ENCODE results near the gene IL1RAPL1.

IL1RAPL1 gene

DNA sequence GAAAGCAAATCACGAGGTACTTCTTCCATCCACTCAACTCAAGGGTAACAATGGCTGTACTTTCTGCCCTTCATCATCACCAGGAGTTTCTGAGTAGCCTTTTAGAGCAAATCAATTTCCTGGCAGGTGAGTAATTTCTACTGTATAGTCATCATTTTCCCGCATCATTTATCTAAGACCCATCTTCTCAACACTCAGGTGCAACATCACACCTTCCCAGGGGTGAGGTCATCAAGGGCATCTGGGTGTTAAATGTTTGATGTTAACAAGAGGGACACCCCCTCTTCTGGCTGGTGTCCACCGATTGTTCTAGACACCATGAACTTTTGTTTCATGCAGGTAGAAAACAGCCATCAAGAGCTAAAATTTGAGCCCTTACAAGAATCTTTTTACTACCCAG is 1314.8 kb downstream of the IL1RAPL1 start:
- Histone ChIP-seq H4K20me1 (ENCODE audit: insufficient read depth, low read length, poor library complexity, severe bottlenecking) (no peaks in the 10 kb centered on the region), H3K9me2 (replicated peaks; ENCODE audit: low read depth, low read length) (no peaks in the 10 kb centered on the region), H3K4me2 (ENCODE audit: low read depth, low read length, poor library complexity, severe bottlenecking) (no peak overlapping the region)

DNA sequence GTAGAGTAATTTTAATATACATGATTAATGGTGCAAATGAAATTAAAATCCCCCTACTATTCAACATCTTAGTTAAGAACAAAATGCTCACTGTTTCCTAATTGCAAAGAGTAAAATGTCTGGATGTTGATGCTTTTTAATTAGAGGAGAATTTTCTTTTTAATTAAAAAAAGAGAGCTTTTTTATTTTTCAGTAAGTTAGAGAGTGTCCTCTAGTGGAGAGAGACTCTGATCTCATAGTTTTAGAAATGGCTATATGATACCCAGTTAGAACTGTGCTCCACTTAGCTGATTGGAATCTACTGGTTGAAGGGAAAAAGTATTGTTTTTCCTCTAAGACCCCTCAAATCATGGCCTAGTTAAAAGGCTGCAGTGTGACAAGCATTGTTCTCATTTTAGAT is 1316.1 kb downstream of the IL1RAPL1 start:
- H4K20me1 ChIP-seq (ENCODE audit: insufficient read depth, low read length, poor library complexity, severe bottlenecking), result no peaks in the 10 kb centered on the region
- no peaks in the 10 kb centered on the region for H3K4me1 ChIP-seq (ENCODE audit: insufficient read depth, low read length, poor library complexity, severe bottlenecking)
- H3F3A ChIP-seq (ENCODE audit: low read depth), result no peaks in the 10 kb centered on the region
- no peaks in the 10 kb centered on the region for H3K36me3 ChIP-seq (ENCODE audit: insufficient read depth, low read length)
- H3K27me3 ChIP-seq (ENCODE audit: insufficient read depth, low read length, poor library complexity, severe bottlenecking), result no peaks in the 10 kb centered on the region
- no peak overlapping the region for H2AFZ ChIP-seq (ENCODE audit: low read length)
- H3K9me2 ChIP-seq (replicated peaks; ENCODE audit: low read depth, low read length), result no peaks in the 10 kb centered on the region
- no peak overlapping the region for H3K4me2 ChIP-seq (ENCODE audit: low read depth, low read length, poor library complexity, severe bottlenecking)
- no peak overlapping the region for H3K4me3 ChIP-seq (ENCODE audit: low read length, poor library complexity, severe bottlenecking)
- TF ChIP-seq EZH2phosphoT487 (IDR thresholded peaks at IDR 0.05; ENCODE audit: borderline replicate concordance), result no peak
- TF ChIP-seq, protein P1, sequence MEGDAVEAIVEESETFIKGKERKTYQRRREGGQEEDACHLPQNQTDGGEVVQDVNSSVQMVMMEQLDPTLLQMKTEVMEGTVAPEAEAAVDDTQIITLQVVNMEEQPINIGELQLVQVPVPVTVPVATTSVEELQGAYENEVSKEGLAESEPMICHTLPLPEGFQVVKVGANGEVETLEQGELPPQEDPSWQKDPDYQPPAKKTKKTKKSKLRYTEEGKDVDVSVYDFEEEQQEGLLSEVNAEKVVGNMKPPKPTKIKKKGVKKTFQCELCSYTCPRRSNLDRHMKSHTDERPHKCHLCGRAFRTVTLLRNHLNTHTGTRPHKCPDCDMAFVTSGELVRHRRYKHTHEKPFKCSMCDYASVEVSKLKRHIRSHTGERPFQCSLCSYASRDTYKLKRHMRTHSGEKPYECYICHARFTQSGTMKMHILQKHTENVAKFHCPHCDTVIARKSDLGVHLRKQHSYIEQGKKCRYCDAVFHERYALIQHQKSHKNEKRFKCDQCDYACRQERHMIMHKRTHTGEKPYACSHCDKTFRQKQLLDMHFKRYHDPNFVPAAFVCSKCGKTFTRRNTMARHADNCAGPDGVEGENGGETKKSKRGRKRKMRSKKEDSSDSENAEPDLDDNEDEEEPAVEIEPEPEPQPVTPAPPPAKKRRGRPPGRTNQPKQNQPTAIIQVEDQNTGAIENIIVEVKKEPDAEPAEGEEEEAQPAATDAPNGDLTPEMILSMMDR (conservative IDR thresholded peaks at IDR 0.05; ENCODE audit: low read length), result peak; percentile 41
- no peak overlapping the region for H3K9ac ChIP-seq (ENCODE audit: low read depth, low read length, poor library complexity, severe bottlenecking)
- H3K79me2 ChIP-seq (ENCODE audit: insufficient read depth, low read length), result no peaks in the 10 kb centered on the region
- no peaks in the 10 kb centered on the region for H3K9me3 ChIP-seq (ENCODE audit: insufficient read depth, low read depth, low read length)

More for the DNA sequence above, 1314.8 kb downstream of the IL1RAPL1 start:
- Histone ChIP-seq H3K9ac (ENCODE audit: low read depth, low read length, poor library complexity, severe bottlenecking) (no peak overlapping the region), H3K4me3 (ENCODE audit: low read length, poor library complexity, severe bottlenecking) (no peak overlapping the region), H3F3A (ENCODE audit: low read depth) (no peaks in the 10 kb centered on the region), H3K4me1 (ENCODE audit: insufficient read depth, low read length, poor library complexity, severe bottlenecking) (no peaks in the 10 kb centered on the region), H3K79me2 (ENCODE audit: insufficient read depth, low read length) (no peaks in the 10 kb centered on the region), H3K9me3 (ENCODE audit: insufficient read depth, low read depth, low read length) (no peaks in the 10 kb centered on the region), H3K36me3 (ENCODE audit: insufficient read depth, low read length) (no peaks in the 10 kb centered on the region), H2AFZ (ENCODE audit: low read length) (no peak overlapping the region), H3K27me3 (ENCODE audit: insufficient read depth, low read length, poor library complexity, severe bottlenecking) (no peaks in the 10 kb centered on the region)
- TF ChIP-seq, protein P1 (conservative IDR thresholded peaks at IDR 0.05; ENCODE audit: low read length), result no peak
- no peak for TF ChIP-seq EZH2phosphoT487 (IDR thresholded peaks at IDR 0.05; ENCODE audit: borderline replicate concordance)

DNA sequence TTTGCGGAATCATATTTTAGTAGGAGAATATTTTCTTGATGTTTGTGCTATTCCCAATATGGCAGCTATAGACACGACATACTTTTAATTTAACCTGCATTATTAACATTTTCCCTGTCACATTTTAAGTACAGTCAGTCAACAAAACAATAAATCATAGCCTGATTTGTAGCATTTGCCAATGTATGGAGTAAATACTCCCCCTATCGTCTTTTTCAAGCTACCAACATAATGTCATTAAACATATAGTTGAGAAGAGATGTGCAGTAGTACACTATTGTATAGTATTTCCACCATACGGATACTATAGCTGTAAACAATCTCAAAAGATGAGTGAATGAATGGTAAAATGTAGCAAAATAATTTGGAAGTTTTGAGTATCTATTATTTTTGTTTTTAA is 1324.4 kb downstream of the IL1RAPL1 start:
- H3K9me2 ChIP-seq (replicated peaks; ENCODE audit: low read depth, low read length), result no peaks in the 10 kb centered on the region
- no peaks in the 10 kb centered on the region for H3K27me3 ChIP-seq (ENCODE audit: insufficient read depth, low read length, poor library complexity, severe bottlenecking)
- H3F3A ChIP-seq (ENCODE audit: low read depth), result no peaks in the 10 kb centered on the region
- H3K9me3 ChIP-seq (ENCODE audit: insufficient read depth, low read depth, low read length), result no peaks in the 10 kb centered on the region
- H3K4me1 ChIP-seq (ENCODE audit: insufficient read depth, low read length, poor library complexity, severe bottlenecking), result no peaks in the 10 kb centered on the region
- H2AFZ ChIP-seq (ENCODE audit: low read length), result no peak overlapping the region
- no peak overlapping the region for H3K9ac ChIP-seq (ENCODE audit: low read depth, low read length, poor library complexity, severe bottlenecking)
- no peak overlapping the region for H3K4me2 ChIP-seq (ENCODE audit: low read depth, low read length, poor library complexity, severe bottlenecking)
- H3K79me2 ChIP-seq (ENCODE audit: insufficient read depth, low read length), result no peaks in the 10 kb centered on the region
- H3K4me3 ChIP-seq (ENCODE audit: low read length, poor library complexity, severe bottlenecking), result no peak overlapping the region
- no peaks in the 10 kb centered on the region for H3K36me3 ChIP-seq (ENCODE audit: insufficient read depth, low read length)
- TF ChIP-seq, protein P1 (conservative IDR thresholded peaks at IDR 0.05; ENCODE audit: low read length), result peak; percentile 35; the same call in 1 of the 2 replicates
- TF ChIP-seq EZH2phosphoT487 (IDR thresholded peaks at IDR 0.05; ENCODE audit: borderline replicate concordance), result no peak
- H4K20me1 ChIP-seq (ENCODE audit: insufficient read depth, low read length, poor library complexity, severe bottlenecking), result no peaks in the 10 kb centered on the region
